ENCODE results near the gene VWF.

The VWF gene

DNA sequence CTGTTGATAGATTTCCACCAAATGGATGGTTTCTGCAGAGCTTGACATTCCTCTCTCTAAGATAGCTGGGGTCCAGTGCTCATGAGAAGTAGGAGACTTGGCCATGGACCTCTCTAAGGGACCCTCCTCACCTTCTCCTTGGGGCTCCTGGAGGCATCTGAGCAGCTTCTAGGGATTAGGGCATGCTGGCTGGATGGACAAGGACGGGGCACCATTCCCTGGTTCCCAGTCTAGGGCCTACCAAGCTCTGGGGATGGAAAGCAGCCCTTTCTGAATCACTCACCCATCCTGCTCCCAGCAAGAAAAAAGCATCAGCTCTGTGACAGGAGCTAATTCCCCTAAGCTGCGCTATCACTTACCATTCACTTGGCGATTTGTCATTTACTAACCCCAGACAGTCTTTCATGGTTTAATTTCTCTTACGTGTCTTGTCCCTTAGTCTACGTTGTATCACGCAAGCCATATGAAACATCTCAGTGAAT, 39.5 kb downstream of the VWF start:
- DNase-seq (ENCODE audit: low read depth), result no peak
- TF ChIP-seq, protein P1, sequence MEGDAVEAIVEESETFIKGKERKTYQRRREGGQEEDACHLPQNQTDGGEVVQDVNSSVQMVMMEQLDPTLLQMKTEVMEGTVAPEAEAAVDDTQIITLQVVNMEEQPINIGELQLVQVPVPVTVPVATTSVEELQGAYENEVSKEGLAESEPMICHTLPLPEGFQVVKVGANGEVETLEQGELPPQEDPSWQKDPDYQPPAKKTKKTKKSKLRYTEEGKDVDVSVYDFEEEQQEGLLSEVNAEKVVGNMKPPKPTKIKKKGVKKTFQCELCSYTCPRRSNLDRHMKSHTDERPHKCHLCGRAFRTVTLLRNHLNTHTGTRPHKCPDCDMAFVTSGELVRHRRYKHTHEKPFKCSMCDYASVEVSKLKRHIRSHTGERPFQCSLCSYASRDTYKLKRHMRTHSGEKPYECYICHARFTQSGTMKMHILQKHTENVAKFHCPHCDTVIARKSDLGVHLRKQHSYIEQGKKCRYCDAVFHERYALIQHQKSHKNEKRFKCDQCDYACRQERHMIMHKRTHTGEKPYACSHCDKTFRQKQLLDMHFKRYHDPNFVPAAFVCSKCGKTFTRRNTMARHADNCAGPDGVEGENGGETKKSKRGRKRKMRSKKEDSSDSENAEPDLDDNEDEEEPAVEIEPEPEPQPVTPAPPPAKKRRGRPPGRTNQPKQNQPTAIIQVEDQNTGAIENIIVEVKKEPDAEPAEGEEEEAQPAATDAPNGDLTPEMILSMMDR (IDR thresholded peaks at IDR 0.05; ENCODE audit: low read depth, low read length, missing control alignments), result no peak
- no peak overlapping the region for H3K4me3 ChIP-seq (ENCODE audit: low read depth, low read length)

DNA sequence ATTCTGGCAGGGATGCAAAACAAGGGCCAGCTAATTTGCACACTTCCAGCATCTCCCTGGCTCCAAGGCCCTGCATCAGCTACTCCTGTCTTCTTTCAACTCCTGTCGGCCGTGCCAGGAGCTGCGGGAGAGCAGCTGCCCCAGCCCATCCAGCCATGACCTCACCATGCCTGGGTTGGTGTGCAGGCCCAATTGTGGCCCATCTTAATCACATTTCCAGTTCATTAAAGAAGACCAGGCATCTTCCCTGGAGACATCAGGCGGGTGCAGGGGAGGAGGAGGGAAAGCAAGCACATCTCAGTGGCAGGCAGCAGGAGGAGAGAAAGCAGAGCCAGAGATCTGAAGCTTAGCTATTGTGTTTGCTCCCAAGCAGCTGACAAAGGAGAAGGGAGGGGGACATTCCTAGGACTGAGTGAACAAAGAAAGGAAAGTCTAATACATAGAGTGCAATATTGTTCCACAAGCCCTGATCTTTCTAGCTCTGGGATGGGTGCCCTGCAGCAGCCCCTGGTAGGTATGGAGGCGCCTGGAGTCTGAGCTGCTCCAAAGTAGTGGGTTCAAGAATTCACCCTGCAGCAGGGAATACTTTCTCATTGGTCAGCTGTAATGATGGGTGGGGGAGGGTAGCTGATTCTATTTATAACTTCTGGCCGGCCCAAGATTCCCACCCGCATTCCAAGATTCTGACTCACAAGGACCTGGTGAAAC, 40.1 kb downstream of the VWF start:
- H3K4me3 ChIP-seq (ENCODE audit: low read depth, low read length), result no peak overlapping the region
- DNase-seq (ENCODE audit: low read depth), result no peak
- TF ChIP-seq, protein P1 (IDR thresholded peaks at IDR 0.05; ENCODE audit: low read depth, low read length, missing control alignments), result no peak

DNA sequence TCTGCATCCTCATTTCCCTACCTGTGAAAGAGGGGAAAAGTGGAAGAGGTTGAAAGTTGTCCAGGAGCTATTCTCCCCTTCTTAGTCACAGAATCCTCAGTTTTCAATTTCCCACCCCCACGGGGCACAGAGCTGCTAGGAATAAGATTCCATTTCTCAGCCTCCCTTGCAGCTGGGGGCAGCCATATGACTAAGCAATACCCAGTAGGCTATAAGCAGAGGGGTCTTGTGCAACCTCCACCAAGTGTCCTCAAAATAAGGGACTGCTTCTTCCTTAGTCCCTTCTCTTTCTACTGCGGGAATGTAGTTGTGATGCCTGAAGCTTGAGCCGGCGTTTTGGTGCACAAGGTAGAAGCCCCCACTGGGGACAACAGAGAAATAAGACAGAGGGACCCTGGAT, 40.9 kb downstream of the VWF start:
- TF ChIP-seq, protein P1 (IDR thresholded peaks at IDR 0.05; ENCODE audit: low read depth, low read length, missing control alignments), result no peak
- no peak for DNase-seq (ENCODE audit: low read depth)

DNA sequence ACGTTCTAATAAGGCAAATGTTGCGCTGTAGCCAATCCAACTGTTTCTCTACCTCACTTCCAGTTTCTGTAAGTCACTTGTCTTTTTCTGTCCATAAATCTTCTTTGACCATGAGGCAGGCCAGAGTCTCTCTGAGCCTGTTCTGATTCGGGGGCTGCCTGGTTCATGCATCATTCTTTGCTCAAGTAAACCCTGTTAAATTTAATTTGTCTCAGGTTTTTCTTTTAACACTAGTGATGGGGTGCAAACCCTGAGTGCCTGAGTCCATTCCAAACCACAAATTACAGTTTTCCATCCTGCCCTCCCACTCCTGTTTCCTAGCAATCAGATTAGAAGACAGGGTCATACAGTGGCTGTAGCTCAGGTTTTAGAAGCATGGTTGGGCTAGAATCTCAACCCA, 41.9 kb downstream of the VWF start:
- H3K4me3 ChIP-seq (ENCODE audit: low read depth, low read length), result no peak overlapping the region
- TF ChIP-seq, protein P1 (IDR thresholded peaks at IDR 0.05; ENCODE audit: low read depth, low read length, missing control alignments), result no peak
- no peak for DNase-seq (ENCODE audit: low read depth)

More for the DNA sequence above, 40.9 kb downstream of the VWF start:
- H3K4me3 ChIP-seq (ENCODE audit: low read depth, low read length), result no peak overlapping the region

DNA sequence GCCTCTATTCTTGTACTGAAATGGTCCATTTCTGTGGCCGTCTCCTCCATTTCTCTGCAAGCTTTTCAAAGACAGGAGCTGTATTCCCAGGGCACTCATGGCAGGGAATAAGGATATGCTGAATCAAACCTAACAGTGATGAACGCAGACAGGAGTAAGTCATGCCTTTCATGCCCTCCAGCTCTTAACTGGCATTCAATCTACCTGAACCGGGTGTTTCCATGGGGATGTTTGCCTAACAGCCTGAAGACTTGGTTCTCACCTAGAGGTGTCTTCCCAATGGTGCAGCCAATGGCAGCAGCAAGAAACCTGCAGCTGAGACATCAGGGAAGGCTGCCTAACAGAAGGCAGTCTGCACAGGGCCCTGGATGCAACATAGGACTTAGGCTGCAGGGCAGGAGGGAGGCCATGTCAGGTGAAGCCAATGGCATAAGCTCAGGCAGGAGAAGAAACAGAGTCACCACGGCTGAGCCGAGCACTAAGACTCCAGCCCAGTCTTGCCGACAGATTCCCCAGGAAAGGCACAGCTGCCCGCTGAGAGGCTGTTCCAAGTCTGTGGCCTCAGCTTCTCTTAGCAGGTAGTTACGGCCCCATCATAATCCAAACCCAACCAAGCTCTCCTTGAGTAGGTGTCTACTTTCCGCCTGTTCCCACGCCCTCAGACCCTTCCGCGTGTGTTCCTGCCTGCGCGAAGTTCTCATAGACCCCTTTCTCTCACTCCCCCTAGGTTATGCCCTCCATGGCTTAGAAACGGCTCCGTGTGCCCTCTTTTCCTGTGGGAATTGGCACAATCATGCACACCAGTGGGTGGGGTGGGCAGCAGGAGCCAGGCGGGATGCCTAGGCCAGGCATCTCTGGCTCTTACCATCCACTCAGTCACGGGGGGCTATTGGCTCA, 44.1 kb downstream of the VWF start:
- TF ChIP-seq, protein P1 (IDR thresholded peaks at IDR 0.05; ENCODE audit: low read depth, low read length, missing control alignments), result no peak
- H3K4me3 ChIP-seq (ENCODE audit: low read depth, low read length), result no peak overlapping the region
- no peak for DNase-seq (ENCODE audit: low read depth)

DNA sequence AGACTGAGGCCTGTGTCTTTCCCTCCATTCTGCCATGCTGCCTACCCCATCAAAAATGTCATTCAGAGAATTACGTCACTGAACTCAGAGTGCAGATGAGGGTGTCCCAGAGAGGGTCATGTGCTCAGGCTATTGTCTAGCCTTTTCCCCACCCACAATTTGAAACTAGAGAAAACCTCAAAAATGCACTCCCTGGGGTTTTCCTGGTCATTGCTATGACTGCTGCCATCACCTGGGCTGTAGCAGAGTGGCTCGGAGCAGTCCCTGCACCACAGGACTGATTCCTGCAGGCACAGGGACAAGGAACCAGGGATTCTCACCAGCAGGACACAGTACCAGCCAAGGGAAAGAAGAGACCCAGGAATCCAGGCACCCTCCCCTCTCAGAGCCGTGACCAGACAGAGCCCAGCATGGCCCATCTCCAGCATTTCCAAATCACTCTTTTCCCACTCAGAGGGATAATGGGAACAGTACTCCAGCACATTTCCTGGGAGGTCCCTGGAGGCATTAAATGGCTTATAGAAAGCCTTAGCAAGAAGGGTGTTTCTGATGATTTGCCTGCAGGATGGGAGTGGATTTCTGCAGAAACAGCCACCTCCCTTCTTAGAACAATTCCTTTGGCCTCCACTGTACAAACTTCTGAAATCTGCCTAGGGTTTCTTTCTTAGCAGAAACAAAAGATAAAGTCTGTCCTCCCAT, 45.9 kb downstream of the VWF start:
- no peak for DNase-seq (ENCODE audit: low read depth)
- TF ChIP-seq, protein P1 (IDR thresholded peaks at IDR 0.05; ENCODE audit: low read depth, low read length, missing control alignments), result no peak
- H3K4me3 ChIP-seq (ENCODE audit: low read depth, low read length), result no peak overlapping the region
